Posterior cingulate gyrus (tissue), 11 donors: Measurements from ENCODE around the gene ACOXL.
"Not testable (repeated sequence)": the region's sequence is repeated elsewhere in the genome, so short reads cannot be mapped to it uniquely, and the experiment has no call there.

Source experiments
- DNase-seq, 10 donors: peaks; one replicate each; pipeline versions ENCODE4 v3.0.0 to v3.0.0-alpha.2; 2020 to 2021; ENCODE audit warnings: mixed read lengths in 3 of 10
- intact Hi-C: fragments of 100-400 bp; cut with DNase I; formaldehyde crosslinking; loops from one replicate; pipeline ENCODE4 v1.15.1; 2023

The ACOXL gene

GRCh38 chr2:110851531-110851930, 119.2 kb downstream of the ACOXL start:
- intact Hi-C loops = no loop called here
- no peak for DNase-seq

- no peak for DNase-seq
- intact Hi-C loops = no loop called here
Measured at GRCh38 chr2:110852051-110852450, 119.7 kb downstream of the ACOXL start.

- intact Hi-C loops = no loop called here
- no peak for DNase-seq
Measured at GRCh38 chr2:110852541-110853263, 120.3 kb downstream of the ACOXL start.

- intact Hi-C loops = no loop called here
- DNase-seq = peak in 3 of 10 donors; percentile 24 to 53 (median 33)
Measured at GRCh38 chr2:110853516-110853915, 121.1 kb downstream of the ACOXL start.

- intact Hi-C loops = no loop called here
- no peak for DNase-seq
Measured at GRCh38 chr2:110853948-110854347, 121.6 kb downstream of the ACOXL start.

GRCh38 chr2:110854355-110855081, 122.1 kb downstream of the ACOXL start:
- intact Hi-C loops = no loop called here
- DNase-seq = no peak

- DNase-seq, intact Hi-C loops: not testable (repeated sequence)
Measured at GRCh38 chr2:110855841-110856240, 123.5 kb downstream of the ACOXL start.

- peak in 4 of 10 donors; percentile 20 to 90 (median 37) for DNase-seq
- intact Hi-C loops = no loop called here
Measured at GRCh38 chr2:110858135-110858725, 125.9 kb downstream of the ACOXL start.

GRCh38 chr2:110858993-110859701, 126.8 kb downstream of the ACOXL start:
- intact Hi-C loops = no loop called here

GRCh38 chr2:110860630-110861029, 128.3 kb downstream of the ACOXL start:
- no peak for DNase-seq
- intact Hi-C loops = no loop called here

More at GRCh38 chr2:110858993-110859701, 126.8 kb downstream of the ACOXL start:
- no peak for DNase-seq

- intact Hi-C loops = no loop called here
- DNase-seq = no peak
Measured at GRCh38 chr2:110861616-110862260, 129.4 kb downstream of the ACOXL start.

GRCh38 chr2:110863726-110864125, 131.4 kb downstream of the ACOXL start:
- intact Hi-C loops = no loop called here

GRCh38 chr2:110864176-110864575, 131.8 kb downstream of the ACOXL start:
- DNase-seq = no peak
- intact Hi-C loops = no loop called here

More at GRCh38 chr2:110863726-110864125, 131.4 kb downstream of the ACOXL start:
- DNase-seq = no peak

GRCh38 chr2:110864731-110865130, 132.4 kb downstream of the ACOXL start:
- DNase-seq = no peak
- intact Hi-C loops = no loop called here

GRCh38 chr2:110865188-110865587, 132.8 kb downstream of the ACOXL start:
- DNase-seq = no peak
- intact Hi-C loops = no loop called here

GRCh38 chr2:110866045-110866444, 133.7 kb downstream of the ACOXL start:
- DNase-seq = no peak
- intact Hi-C loops = no loop called here

GRCh38 chr2:110866466-110866865, 134.1 kb downstream of the ACOXL start:
- intact Hi-C loops = no loop called here
- no peak for DNase-seq

- no peak for DNase-seq
- intact Hi-C loops = no loop called here
Measured at GRCh38 chr2:110867078-110867477, 134.7 kb downstream of the ACOXL start.

- intact Hi-C loops = no loop called here
Measured at GRCh38 chr2:110868971-110869370, 136.6 kb downstream of the ACOXL start.

More at GRCh38 chr2:110868971-110869370, 136.6 kb downstream of the ACOXL start:
- no peak for DNase-seq
